HepG2 (cell line): ENCODE measurements around the gene SOX5.

Experiments used
- FOXP1 ChIP-seq, 2 experiments: fragments of 450-650 bp in 1 of 2; IDR thresholded peaks; 2 replicates each; pipeline ENCODE4 v1.6.1; 2017 to 2018; ENCODE audit warnings: antibody characterized with exemption in 1 of 2
- KDM6A ChIP-seq: IDR thresholded peaks from 2 replicates; pipeline ENCODE4 v1.6.1; 2016; ENCODE audit warnings: low read depth
- TCF7L2 ChIP-seq: IDR thresholded peaks from 2 replicates; pipeline ENCODE4 v1.6.1; 2011; ENCODE audit warnings: mild to moderate bottlenecking, low read depth, low read length, moderate library complexity
- ZNF12 ChIP-seq: sonication (generic); formaldehyde crosslinking; IDR thresholded peaks from 2 replicates; pipeline ENCODE4 v1.5.0; 2020; ENCODE audit warnings: missing genetic modification reagents

DNA sequence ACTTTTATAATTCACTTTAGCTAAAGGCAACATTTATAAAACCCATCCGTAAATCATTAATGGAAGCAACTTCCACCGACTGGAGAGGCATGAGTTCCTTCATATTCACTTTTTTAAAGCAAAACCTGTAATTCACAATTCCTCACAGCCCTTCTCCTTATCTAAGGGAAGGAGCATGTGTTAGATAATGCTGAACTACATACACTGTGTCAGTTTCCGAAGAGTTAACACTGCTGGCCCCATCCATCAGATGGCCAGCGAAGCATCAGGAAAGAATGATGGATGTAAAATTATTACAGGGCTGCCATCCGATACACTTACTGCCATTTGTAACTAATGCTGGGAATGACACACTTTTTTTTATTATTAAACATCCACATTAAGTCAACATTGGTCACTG, 392.8 kb downstream of the SOX5 start:
- no peak for TF ChIP-seq TCF7L2
- no peak for TF ChIP-seq ZNF12 (CRISPR knock-in tag)
- no peak for TF ChIP-seq KDM6A (CRISPR knock-in tag)
- no peak for TF ChIP-seq FOXP1 (IDR thresholded peaks at IDR 0.05)
- no peak for TF ChIP-seq FOXP1 (CRISPR knock-in tag; IDR thresholded peaks at IDR 0.05)
